Ammon's horn (tissue), 1 donor: ENCODE data around the gene AQP9.
"Not testable (repeated sequence)": the region's sequence is repeated elsewhere in the genome, so short reads cannot be mapped to it uniquely, and the experiment has no call there.

Experiments used
- DNase-seq: peaks from one replicate; pipeline ENCODE4 v3.0.0-alpha.2; 2016; ENCODE audit warnings: low spot score

AQP9 gene

GRCh38 chr15:58179741-58180381 is 41.7 kb downstream of the AQP9 start:
- DNase-seq = no peak

DNA sequence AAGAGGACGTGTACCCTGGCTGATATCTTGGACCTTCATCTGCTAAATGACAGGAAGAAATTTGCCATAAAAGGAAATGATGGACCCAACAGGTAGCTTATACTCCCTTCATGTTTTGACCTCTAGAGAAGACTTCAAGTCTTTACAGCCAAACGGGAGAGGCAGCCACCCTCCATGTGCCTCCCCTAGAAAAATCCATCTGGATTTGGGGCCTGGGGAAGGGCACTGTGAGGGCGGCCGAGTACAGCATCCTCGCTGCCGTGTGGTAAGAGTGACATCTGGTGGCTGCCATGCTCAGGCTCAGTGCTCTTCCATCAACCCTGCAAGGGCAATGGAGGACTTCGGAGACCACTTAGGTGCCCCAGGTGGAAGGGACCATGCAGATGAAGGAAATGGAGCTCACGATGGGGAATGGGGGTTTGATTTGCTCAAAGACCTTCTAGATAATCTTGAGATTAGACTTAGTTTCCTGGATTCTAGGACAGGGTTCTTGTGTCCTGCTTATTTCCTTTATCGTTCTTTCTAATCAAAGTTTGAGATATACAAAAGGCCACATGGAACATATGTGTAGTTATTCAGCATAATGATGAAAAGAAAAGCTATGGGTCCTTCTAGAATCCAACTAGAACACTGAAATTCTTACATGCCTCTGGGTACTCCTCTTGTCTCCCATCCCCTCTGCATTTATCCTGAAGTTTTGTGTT is 44.4 kb downstream of the AQP9 start:
- peak; percentile 80 for DNase-seq

DNA sequence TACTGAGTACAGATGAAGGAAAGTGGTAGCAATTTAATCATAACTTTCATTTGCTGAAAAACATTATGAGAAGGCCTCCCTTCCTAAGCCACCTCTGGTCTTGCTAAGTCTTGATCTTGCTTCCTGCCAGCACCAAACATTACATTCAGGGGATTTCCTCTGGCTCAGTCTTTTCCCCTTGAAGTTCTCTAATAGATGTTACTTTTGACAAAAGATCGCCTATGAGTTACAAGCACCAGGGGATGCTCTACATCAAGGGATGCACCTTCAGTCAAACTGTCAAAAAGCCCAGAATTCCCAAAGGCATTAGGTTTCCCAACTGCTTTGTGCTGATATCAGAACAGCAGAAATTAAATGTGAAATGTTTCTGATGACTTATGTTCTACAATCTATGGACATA is 47.3 kb downstream of the AQP9 start:
- DNase-seq = no peak

DNA sequence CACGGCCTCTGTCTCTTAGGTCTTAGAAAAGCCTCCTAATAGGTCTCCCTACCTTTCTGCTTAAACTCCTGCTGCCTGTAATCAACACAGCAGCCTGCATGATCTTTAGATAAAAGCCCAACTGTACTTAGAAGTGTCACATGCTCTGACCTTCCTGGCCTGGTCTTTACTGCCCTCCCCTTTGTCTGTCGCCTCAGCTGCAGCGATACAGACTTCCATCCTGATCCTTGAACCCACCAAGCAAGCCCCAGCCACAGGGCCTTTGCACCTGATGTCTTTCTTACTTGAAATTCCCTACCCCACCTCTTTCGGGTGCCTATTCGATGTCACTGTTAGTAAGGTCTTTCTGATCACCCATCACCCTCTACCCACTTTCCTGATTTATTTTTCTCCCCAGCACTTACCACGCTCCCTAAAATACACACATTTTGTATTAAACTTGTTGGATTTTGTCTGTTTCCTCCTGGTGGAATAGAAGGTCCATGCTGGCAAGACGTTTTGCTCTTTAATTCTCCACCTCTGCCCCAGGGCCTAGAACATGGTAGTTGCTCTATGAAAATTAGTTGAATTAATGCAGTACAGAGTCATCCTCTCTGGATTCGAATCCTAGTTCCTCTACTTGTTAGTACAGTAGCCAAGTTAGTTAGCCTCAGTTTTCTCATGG is 51.1 kb downstream of the AQP9 start:
- no peak for DNase-seq

- no peak for DNase-seq
Measured at GRCh38 chr15:58190419-58190818, 52.2 kb downstream of the AQP9 start.

GRCh38 chr15:58193636-58194035 is 55.5 kb downstream of the AQP9 start:
- DNase-seq = not testable (repeated sequence)

DNA sequence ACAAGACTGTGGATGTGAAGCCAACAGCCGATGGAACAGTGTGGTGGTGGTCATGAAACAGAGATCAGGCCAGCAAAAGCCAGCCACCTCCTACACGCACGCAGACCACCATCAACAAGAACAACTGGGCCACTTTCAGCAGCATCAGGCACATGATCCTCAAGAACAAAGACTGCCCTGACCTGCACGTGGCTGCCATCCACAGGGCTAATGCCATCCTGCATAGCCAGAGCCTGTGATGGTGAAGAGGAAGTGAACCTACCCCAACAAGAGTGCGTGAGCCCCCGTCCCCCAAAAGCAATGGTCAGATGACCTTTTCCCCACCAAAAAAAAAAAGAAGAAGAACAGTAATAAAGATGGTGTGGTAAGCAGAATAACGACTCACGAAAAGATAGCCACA is 62.6 kb downstream of the AQP9 start:
- no peak for DNase-seq

- peak; percentile 23 for DNase-seq
Measured at GRCh38 chr15:58201516-58201915, 63.3 kb downstream of the AQP9 start.

DNA sequence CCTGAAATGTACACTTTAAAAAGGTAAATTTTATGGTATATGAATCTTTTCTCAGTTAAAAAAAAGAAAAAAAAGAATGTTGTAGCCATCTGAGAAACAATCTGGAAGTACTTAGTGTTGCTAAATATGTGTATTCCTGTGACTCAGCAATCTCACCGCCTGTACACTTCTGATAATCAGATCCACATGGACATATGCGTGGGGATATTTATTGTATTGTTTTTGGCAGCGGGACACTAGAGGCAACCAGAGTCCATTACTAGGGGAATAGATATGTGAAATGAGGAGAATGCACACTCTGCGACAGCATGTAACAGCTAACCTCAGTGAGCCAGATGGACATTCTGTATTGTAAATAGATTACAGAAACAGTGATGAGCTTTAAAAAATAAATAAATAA is 65.4 kb downstream of the AQP9 start:
- peak; percentile 42 for DNase-seq

- DNase-seq = no peak
Measured at GRCh38 chr15:58206151-58206550, 68.0 kb downstream of the AQP9 start.

DNA sequence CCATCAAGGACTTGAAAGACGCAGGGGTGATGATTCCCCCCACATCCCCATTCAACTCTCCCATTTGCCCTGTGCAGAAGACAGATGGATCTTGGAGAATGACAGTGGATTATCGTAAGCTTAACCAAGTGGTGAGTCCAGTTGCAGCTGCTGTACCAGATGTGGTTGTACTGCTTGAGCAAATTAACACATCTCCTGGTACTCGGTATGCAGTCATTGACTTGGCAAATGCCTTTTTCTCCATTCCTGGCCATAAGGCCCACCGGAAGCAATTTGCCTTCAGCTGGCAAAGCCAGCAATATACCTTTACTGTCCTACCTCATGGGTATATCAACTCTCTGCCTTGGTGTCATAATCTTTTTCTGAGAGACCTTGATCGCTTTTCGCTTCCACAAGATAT is 70.0 kb downstream of the AQP9 start:
- DNase-seq = not testable (repeated sequence)

GRCh38 chr15:58209007-58209481 is 70.9 kb downstream of the AQP9 start:
- DNase-seq = not testable (repeated sequence)

GRCh38 chr15:58210031-58210430 is 71.8 kb downstream of the AQP9 start:
- not testable (repeated sequence) for DNase-seq

- DNase-seq = no peak
Measured at GRCh38 chr15:58212909-58213526, 74.8 kb downstream of the AQP9 start.

DNA sequence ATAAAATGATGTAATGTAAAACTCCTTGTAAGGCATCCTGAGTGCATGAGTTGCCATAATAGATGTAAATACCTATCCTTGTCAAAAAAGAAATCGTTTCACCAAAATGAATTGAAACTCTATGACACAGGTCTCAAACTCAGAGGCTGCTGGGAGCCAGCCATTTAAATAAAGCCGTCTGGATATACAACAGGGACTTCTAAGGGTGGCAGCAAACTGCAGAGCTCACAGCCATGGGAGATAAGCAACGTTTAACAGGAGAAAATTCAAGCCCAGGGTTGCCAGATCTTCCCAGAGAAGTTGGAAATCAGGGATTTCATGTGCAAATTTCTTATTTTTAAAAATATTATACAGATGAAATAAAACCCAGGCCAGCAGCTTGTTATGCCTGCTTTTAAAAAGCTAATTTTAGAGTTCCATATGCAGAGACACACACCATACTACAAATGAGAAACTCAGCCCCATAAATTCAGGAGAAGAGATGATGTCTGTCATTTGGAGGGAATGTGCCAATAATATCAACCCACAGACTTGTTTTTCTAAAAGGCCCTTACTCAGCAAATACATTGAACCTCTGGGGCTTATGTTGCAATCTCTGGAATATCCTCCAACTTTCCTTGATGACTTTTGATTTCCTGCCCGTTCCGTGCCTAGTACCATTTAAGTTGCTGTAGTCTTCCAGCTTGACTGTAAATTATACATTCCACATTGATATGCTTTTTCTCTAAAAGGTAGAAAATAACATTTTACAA is 75.6 kb downstream of the AQP9 start:
- DNase-seq = no peak

DNA sequence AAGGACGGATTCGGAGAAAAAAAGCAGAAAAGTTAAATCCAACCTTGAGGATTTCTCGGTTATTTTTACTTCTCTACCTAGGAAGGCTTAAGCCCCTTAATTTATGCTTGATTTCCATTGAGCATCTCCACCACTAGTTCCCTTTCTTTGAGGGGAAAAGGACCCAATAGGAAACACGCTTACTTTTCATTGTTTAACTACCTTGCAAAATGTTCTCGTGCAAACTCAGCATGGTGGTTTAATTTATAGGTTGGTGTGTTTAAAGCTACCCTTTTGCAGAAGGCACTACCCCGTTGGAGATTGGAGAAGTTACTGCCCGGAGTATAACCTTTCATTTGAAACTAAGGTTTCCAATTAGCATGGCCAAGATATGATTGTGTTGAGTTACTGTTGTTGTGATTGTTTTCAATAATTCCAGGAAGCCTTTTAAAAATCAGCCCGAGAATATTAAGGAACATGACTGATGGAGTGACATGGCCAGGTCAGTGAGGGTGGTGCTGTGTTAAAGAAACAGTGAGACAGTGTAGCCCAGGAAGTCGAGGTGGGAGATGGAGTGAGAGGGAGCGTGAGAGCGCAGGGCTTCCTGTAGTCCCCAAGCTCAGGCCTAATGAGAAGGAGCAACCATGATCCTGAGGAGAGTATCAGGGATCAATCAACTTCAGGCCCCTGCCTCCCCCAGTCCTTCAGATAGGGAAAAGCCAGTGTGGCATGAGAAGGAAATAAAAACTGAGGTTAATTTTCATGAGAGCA is 76.6 kb downstream of the AQP9 start:
- DNase-seq = no peak

GRCh38 chr15:58217460-58217859 is 79.3 kb downstream of the AQP9 start:
- no peak for DNase-seq

GRCh38 chr15:58221591-58222241 is 83.5 kb downstream of the AQP9 start:
- DNase-seq = no peak

DNA sequence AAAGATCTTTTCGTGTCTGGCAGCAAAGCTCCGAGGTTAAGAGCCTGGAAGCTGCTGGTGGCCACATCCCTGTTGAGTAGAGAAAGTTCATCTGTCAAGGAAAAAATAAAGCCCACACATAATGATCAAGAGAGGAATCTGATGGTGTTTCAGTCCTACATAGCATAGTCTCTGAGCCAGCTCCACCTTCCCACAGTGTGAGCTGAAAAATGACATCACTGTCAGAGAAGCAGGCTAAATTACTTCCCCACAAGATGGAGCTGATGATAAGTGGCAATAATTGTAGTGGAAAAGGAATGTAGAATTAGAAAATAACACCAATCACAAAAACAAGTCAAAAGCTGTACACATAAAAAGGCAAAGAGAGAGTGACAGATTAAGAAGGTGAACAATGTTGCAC is 84.5 kb downstream of the AQP9 start:
- peak; percentile 46 for DNase-seq

DNA sequence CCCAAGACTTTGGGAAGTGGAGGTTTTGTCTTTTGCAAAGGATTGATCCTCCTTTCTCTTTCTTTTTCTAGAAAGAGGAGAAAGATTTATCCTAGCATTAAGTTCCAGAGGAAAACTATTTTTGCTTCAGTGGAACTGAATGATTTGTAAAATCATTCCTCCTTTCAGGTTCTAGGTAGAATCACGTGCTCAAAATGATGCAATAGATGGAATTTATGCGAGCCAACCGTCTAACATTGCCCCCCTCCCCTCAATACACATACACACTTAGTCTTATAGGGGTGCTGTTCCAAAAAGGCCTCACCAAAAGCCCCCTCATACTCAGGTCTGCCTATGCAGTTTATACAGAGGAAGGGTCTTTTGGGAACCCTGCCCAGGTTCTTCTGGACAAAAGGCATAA is 85.3 kb downstream of the AQP9 start:
- DNase-seq = no peak

DNA sequence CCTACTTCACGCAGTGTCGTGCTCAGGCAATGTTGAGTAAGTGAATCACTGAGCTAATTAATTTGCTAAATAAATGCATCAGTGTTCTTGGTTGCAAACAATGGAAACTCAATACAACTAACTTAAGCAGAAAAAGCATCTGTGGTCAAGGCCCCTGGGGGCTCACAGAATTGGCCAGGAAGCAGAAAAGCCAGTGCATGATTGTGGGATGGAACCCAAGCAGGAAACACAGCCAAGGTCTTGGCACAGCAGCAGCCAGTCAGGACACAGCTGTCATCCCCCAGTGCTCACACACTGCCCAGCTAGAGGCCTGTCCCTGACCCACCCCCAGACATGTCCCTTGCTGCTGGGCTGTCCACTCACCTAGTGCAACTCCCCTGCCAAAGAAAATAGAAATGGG is 85.9 kb downstream of the AQP9 start:
- peak; percentile 56 for DNase-seq
